ENCODE results near the gene FMN2. TPM values are rescaled to one million over a fixed set of nuclear protein-coding genes. Genes with fewer than 3 reads are reported as not detected.
"Not testable (repeated sequence)": the region's sequence is repeated elsewhere in the genome, so short reads cannot be mapped to it uniquely, and the experiment has no call there.

The FMN2 gene
- total and polyA plus RNA-seq, 4 donors = 17.1 to 78.7 (median 46.5) TPM

- Histone ChIP-seq H3K9me3 (ENCODE audit: control insufficient read depth, insufficient read depth, low read length) (peaks cover 6% of the 10 kb centered on the region), H3K27me3 (ENCODE audit: control insufficient read depth, insufficient read depth, low read length) (no peaks in the 10 kb centered on the region), H3K4me3 (ENCODE audit: low read depth, low read length) (no peak overlapping the region), H3K4me1 (ENCODE audit: control insufficient read depth, insufficient read depth, low read length) (no peaks in the 10 kb centered on the region), H3K27ac (ENCODE audit: low read depth, low read length) (no peak overlapping the region), H3K36me3 (ENCODE audit: control insufficient read depth, insufficient read depth, low read length) (peaks cover 12% of the 10 kb centered on the region)
- no peak for DNase-seq (ENCODE audit: low read depth in 4 of 6, low spot score in 6 of 6)
- WGBS (ENCODE audit: insufficient coverage) = 96% methylated on average over 5 of the region's 5 CpGs
Observed at GRCh38 chr1:240254006-240254405, 162.3 kb downstream of the FMN2 start.

GRCh38 chr1:240254778-240255291 is 163.2 kb downstream of the FMN2 start:
- Histone ChIP-seq H3K4me3 (ENCODE audit: low read depth, low read length) (no peak overlapping the region), H3K9me3 (ENCODE audit: control insufficient read depth, insufficient read depth, low read length) (peaks cover 6% of the 10 kb centered on the region), H3K36me3 (ENCODE audit: control insufficient read depth, insufficient read depth, low read length) (peaks cover 12% of the 10 kb centered on the region), H3K4me1 (ENCODE audit: control insufficient read depth, insufficient read depth, low read length) (no peaks in the 10 kb centered on the region), H3K27me3 (ENCODE audit: control insufficient read depth, insufficient read depth, low read length) (no peaks in the 10 kb centered on the region), H3K27ac (ENCODE audit: low read depth, low read length) (no peak overlapping the region)
- WGBS (ENCODE audit: insufficient coverage) = 78% methylated on average over 8 of the region's 11 CpGs
- DNase-seq (ENCODE audit: low read depth in 4 of 6, low spot score in 6 of 6) = no peak

- Histone ChIP-seq H3K27ac (ENCODE audit: low read depth, low read length) (no peak overlapping the region), H3K4me1 (ENCODE audit: control insufficient read depth, insufficient read depth, low read length) (no peaks in the 10 kb centered on the region), H3K36me3 (ENCODE audit: control insufficient read depth, insufficient read depth, low read length) (peaks cover 12% of the 10 kb centered on the region), H3K4me3 (ENCODE audit: low read depth, low read length) (no peak overlapping the region), H3K27me3 (ENCODE audit: control insufficient read depth, insufficient read depth, low read length) (no peaks in the 10 kb centered on the region), H3K9me3 (ENCODE audit: control insufficient read depth, insufficient read depth, low read length) (peaks cover 6% of the 10 kb centered on the region)
- no peak for DNase-seq (ENCODE audit: low read depth in 4 of 6, low spot score in 6 of 6)
- no CpG with 5 or more reads among the region's 3 CpGs for WGBS (ENCODE audit: insufficient coverage)
Observed at GRCh38 chr1:240255922-240256321, 164.2 kb downstream of the FMN2 start.

- Histone ChIP-seq H3K4me3 (ENCODE audit: low read depth, low read length) (no peak overlapping the region), H3K27ac (ENCODE audit: low read depth, low read length) (no peak overlapping the region), H3K4me1 (ENCODE audit: control insufficient read depth, insufficient read depth, low read length) (no peaks in the 10 kb centered on the region), H3K36me3 (ENCODE audit: control insufficient read depth, insufficient read depth, low read length) (peaks cover 12% of the 10 kb centered on the region), H3K9me3 (ENCODE audit: control insufficient read depth, insufficient read depth, low read length) (peaks cover 6% of the 10 kb centered on the region), H3K27me3 (ENCODE audit: control insufficient read depth, insufficient read depth, low read length) (no peaks in the 10 kb centered on the region)
- 80% methylated on average over 2 of the region's 4 CpGs for WGBS (ENCODE audit: insufficient coverage)
- no peak for DNase-seq (ENCODE audit: low read depth in 4 of 6, low spot score in 6 of 6)
Observed at GRCh38 chr1:240256836-240257503, 165.3 kb downstream of the FMN2 start.

GRCh38 chr1:240258910-240259309 is 167.2 kb downstream of the FMN2 start:
- Histone ChIP-seq H3K36me3 (ENCODE audit: control insufficient read depth, insufficient read depth, low read length) (peaks cover 11% of the 10 kb centered on the region), H3K27me3 (ENCODE audit: control insufficient read depth, insufficient read depth, low read length) (no peaks in the 10 kb centered on the region), H3K27ac (ENCODE audit: low read depth, low read length) (no peak overlapping the region), H3K4me1 (ENCODE audit: control insufficient read depth, insufficient read depth, low read length) (no peaks in the 10 kb centered on the region), H3K4me3 (ENCODE audit: low read depth, low read length) (no peak overlapping the region), H3K9me3 (ENCODE audit: control insufficient read depth, insufficient read depth, low read length) (peaks cover 4% of the 10 kb centered on the region)
- DNase-seq (ENCODE audit: low read depth in 4 of 6, low spot score in 6 of 6) = no peak
- whole genome bisulfite sequencing (ENCODE audit: insufficient coverage) = 100% methylated on average over 1 of the region's 3 CpGs

- H3K4me1 ChIP-seq (ENCODE audit: control insufficient read depth, insufficient read depth, low read length); DNase-seq (ENCODE audit: low read depth in 4 of 6, low spot score in 6 of 6); H3K9me3 ChIP-seq (ENCODE audit: control insufficient read depth, insufficient read depth, low read length); H3K27ac ChIP-seq (ENCODE audit: low read depth, low read length); H3K36me3 ChIP-seq (ENCODE audit: control insufficient read depth, insufficient read depth, low read length); H3K4me3 ChIP-seq (ENCODE audit: low read depth, low read length); H3K27me3 ChIP-seq (ENCODE audit: control insufficient read depth, insufficient read depth, low read length): not testable (repeated sequence)
- WGBS (ENCODE audit: insufficient coverage) = no CpG with 5 or more reads among the region's 2 CpGs
Observed at GRCh38 chr1:240264494-240264893, 172.8 kb downstream of the FMN2 start.

- no peak for DNase-seq (ENCODE audit: low read depth in 4 of 6, low spot score in 6 of 6)
- Histone ChIP-seq H3K36me3 (ENCODE audit: control insufficient read depth, insufficient read depth, low read length) (no peaks in the 10 kb centered on the region), H3K27me3 (ENCODE audit: control insufficient read depth, insufficient read depth, low read length) (no peaks in the 10 kb centered on the region), H3K4me3 (ENCODE audit: low read depth, low read length) (no peak overlapping the region), H3K9me3 (ENCODE audit: control insufficient read depth, insufficient read depth, low read length) (peaks cover 6% of the 10 kb centered on the region), H3K27ac (ENCODE audit: low read depth, low read length) (no peak overlapping the region), H3K4me1 (ENCODE audit: control insufficient read depth, insufficient read depth, low read length) (no peaks in the 10 kb centered on the region)
- WGBS (ENCODE audit: insufficient coverage) = no CpG with 5 or more reads among the region's 2 CpGs
Observed at GRCh38 chr1:240271081-240271480, 179.4 kb downstream of the FMN2 start.

GRCh38 chr1:240274569-240274968 is 182.9 kb downstream of the FMN2 start:
- H3K27ac ChIP-seq (ENCODE audit: low read depth, low read length) = no peak overlapping the region
- H3K36me3 ChIP-seq (ENCODE audit: control insufficient read depth, insufficient read depth, low read length) = no peaks in the 10 kb centered on the region
- H3K4me1 ChIP-seq (ENCODE audit: control insufficient read depth, insufficient read depth, low read length) = no peaks in the 10 kb centered on the region
- H3K4me3 ChIP-seq (ENCODE audit: low read depth, low read length) = no peak overlapping the region
- H3K9me3 ChIP-seq (ENCODE audit: control insufficient read depth, insufficient read depth, low read length) = no peaks in the 10 kb centered on the region
- DNase-seq (ENCODE audit: low read depth in 4 of 6, low spot score in 6 of 6) = no peak
- WGBS (ENCODE audit: insufficient coverage) = 90% methylated on average over 5 of the region's 5 CpGs
- no peaks in the 10 kb centered on the region for H3K27me3 ChIP-seq (ENCODE audit: control insufficient read depth, insufficient read depth, low read length)

GRCh38 chr1:240275219-240275618 is 183.5 kb downstream of the FMN2 start:
- H3K4me1 ChIP-seq (ENCODE audit: control insufficient read depth, insufficient read depth, low read length); H3K4me3 ChIP-seq (ENCODE audit: low read depth, low read length); H3K27me3 ChIP-seq (ENCODE audit: control insufficient read depth, insufficient read depth, low read length); H3K27ac ChIP-seq (ENCODE audit: low read depth, low read length); H3K36me3 ChIP-seq (ENCODE audit: control insufficient read depth, insufficient read depth, low read length); H3K9me3 ChIP-seq (ENCODE audit: control insufficient read depth, insufficient read depth, low read length); DNase-seq (ENCODE audit: low read depth in 4 of 6, low spot score in 6 of 6): not testable (repeated sequence)

- Histone ChIP-seq H3K9me3 (ENCODE audit: control insufficient read depth, insufficient read depth, low read length) (no peaks in the 10 kb centered on the region), H3K27ac (ENCODE audit: low read depth, low read length) (no peak overlapping the region), H3K27me3 (ENCODE audit: control insufficient read depth, insufficient read depth, low read length) (no peaks in the 10 kb centered on the region), H3K4me1 (ENCODE audit: control insufficient read depth, insufficient read depth, low read length) (no peaks in the 10 kb centered on the region), H3K36me3 (ENCODE audit: control insufficient read depth, insufficient read depth, low read length) (no peaks in the 10 kb centered on the region), H3K4me3 (ENCODE audit: low read depth, low read length) (no peak overlapping the region)
- WGBS (ENCODE audit: insufficient coverage) = 94% methylated on average over 3 of the region's 6 CpGs
- no peak for DNase-seq (ENCODE audit: low read depth in 4 of 6, low spot score in 6 of 6)
Observed at GRCh38 chr1:240278082-240278481, 186.4 kb downstream of the FMN2 start.

Data from spinal cord (tissue), 10 donors.